Effector CD4-positive, alpha-beta T cell (primary cell): ENCODE measurements around the gene HBM.
"Not testable (repeated sequence)": the region's sequence is repeated elsewhere in the genome, so short reads cannot be mapped to it uniquely, and the experiment has no call there.

Experiments
- DNase-seq: peaks from one replicate; pipeline ENCODE4 v3.0.0-alpha.2; 2020

Gene HBM

DNA sequence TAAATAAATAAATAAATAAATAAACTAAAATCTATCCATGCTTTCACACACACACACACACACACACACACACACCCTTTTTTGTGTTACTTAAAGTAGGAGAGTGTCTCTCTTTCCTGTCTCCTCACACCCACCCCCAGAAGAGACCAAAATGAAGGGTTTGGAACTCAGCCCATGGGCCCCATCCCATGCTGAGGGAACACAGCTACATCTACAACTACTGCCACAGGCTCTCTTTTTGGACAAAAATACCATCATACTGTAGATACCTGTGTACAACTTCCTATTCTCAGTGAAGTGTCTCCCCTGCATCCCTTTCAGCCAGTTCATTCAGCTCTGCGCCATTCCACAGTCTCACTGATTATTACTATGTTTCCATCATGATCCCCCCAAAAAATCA is 5.0 kb downstream of the HBM start:
- DNase-seq, result no peak

DNA sequence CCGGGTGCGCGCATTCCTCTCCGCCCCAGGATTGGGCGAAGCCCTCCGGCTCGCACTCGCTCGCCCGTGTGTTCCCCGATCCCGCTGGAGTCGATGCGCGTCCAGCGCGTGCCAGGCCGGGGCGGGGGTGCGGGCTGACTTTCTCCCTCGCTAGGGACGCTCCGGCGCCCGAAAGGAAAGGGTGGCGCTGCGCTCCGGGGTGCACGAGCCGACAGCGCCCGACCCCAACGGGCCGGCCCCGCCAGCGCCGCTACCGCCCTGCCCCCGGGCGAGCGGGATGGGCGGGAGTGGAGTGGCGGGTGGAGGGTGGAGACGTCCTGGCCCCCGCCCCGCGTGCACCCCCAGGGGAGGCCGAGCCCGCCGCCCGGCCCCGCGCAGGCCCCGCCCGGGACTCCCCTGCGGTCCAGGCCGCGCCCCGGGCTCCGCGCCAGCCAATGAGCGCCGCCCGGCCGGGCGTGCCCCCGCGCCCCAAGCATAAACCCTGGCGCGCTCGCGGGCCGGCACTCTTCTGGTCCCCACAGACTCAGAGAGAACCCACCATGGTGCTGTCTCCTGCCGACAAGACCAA is 6.7 kb downstream of the HBM start, which contains the start of gene HBA2:
TSS of gene HBA2 (plus strand) at position 503 of the 568 bp plus-strand sequence. CDS start at position 540, 37 bp downstream.
- not testable (repeated sequence) for DNase-seq

DNA sequence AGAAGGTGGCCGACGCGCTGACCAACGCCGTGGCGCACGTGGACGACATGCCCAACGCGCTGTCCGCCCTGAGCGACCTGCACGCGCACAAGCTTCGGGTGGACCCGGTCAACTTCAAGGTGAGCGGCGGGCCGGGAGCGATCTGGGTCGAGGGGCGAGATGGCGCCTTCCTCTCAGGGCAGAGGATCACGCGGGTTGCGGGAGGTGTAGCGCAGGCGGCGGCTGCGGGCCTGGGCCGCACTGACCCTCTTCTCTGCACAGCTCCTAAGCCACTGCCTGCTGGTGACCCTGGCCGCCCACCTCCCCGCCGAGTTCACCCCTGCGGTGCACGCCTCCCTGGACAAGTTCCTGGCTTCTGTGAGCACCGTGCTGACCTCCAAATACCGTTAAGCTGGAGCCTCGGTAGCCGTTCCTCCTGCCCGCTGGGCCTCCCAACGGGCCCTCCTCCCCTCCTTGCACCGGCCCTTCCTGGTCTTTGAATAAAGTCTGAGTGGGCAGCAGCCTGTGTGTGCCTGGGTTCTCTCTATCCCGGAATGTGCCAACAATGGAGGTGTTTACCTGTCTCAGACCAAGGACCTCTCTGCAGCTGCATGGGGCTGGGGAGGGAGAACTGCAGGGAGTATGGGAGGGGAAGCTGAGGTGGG is 7.6 kb downstream of the HBM start:
- DNase-seq, result not testable (repeated sequence)

DNA sequence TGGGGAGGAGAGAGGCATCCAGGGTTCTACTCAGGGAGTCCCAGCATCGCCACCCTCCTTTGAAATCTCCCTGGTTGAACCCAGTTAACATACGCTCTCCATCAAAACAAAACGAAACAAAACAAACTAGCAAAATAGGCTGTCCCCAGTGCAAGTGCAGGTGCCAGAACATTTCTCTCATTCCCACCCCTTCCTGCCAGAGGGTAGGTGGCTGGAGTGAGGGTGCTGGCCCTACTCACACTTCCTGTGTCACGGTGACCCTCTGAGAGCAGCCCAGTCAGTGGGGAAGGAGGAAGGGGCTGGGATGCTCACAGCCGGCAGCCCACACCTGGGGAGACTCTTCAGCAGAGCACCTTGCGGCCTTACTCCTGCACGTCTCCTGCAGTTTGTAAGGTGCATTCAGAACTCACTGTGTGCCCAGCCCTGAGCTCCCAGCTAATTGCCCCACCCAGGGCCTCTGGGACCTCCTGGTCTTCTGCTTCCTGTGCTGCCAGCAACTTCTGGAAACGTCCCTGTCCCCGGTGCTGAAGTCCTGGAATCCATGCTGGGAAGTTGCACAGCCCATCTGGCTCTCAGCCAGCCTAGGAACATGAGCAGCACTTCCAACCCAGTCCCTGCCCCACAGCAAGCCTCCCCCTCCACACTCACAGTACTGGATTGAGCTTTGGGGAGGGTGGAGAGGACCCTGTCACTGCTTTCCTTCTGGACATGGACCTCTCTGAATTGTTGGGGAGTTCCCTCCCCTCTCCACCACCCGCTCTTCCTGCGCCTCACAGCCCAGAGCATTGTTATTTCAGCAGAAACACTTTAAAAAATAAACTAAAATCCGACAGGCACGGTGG is 8.4 kb downstream of the HBM start:
- DNase-seq, result not testable (repeated sequence)

DNA sequence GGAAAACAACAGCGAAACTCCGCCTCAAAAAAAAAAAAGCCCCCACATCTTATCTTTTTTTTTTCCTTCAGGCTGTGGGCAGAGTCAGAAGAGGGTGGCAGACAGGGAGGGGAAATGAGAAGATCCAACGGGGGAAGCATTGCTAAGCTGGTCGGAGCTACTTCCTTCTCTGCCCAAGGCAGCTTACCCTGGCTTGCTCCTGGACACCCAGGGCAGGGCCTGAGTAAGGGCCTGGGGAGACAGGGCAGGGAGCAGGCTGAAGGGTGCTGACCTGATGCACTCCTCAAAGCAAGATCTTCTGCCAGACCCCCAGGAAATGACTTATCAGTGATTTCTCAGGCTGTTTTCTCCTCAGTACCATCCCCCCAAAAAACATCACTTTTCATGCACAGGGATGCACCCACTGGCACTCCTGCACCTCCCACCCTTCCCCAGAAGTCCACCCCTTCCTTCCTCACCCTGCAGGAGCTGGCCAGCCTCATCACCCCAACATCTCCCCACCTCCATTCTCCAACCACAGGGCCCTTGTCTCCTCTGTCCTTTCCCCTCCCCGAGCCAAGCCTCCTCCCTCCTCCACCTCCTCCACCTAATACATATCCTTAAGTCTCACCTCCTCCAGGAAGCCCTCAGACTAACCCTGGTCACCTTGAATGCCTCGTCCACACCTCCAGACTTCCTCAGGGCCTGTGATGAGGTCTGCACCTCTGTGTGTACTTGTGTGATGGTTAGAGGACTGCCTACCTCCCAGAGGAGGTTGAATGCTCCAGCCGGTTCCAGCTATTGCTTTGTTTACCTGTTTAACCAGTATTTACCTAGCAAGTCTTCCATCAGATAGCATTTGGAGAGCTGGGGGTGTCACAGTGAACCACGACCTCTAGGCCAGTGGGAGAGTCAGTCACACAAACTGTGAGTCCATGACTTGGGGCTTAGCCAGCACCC is 9.5 kb downstream of the HBM start:
- DNase-seq, result no peak

DNA sequence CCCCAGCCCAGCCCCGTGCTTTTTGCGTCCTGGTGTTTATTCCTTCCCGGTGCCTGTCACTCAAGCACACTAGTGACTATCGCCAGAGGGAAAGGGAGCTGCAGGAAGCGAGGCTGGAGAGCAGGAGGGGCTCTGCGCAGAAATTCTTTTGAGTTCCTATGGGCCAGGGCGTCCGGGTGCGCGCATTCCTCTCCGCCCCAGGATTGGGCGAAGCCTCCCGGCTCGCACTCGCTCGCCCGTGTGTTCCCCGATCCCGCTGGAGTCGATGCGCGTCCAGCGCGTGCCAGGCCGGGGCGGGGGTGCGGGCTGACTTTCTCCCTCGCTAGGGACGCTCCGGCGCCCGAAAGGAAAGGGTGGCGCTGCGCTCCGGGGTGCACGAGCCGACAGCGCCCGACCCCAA is 10.2 kb downstream of the HBM start:
- DNase-seq, result not testable (repeated sequence)

DNA sequence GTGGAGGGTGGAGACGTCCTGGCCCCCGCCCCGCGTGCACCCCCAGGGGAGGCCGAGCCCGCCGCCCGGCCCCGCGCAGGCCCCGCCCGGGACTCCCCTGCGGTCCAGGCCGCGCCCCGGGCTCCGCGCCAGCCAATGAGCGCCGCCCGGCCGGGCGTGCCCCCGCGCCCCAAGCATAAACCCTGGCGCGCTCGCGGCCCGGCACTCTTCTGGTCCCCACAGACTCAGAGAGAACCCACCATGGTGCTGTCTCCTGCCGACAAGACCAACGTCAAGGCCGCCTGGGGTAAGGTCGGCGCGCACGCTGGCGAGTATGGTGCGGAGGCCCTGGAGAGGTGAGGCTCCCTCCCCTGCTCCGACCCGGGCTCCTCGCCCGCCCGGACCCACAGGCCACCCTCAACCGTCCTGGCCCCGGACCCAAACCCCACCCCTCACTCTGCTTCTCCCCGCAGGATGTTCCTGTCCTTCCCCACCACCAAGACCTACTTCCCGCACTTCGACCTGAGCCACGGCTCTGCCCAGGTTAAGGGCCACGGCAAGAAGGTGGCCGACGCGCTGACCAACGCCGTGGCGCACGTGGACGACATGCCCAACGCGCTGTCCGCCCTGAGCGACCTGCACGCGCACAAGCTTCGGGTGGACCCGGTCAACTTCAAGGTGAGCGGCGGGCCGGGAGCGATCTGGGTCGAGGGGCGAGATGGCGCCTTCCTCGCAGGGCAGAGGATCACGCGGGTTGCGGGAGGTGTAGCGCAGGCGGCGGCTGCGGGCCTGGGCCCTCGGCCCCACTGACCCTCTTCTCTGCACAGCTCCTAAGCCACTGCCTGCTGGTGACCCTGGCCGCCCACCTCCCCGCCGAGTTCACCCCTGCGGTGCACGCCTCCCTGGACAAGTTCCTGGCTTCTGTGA is 11.0 kb downstream of the HBM start, which contains the start of gene HBA1:
TSS of gene HBA1 (plus strand) at position 204 of the 906 bp plus-strand sequence. CDS start at position 241, 37 bp downstream.
- not testable (repeated sequence) for DNase-seq

DNA sequence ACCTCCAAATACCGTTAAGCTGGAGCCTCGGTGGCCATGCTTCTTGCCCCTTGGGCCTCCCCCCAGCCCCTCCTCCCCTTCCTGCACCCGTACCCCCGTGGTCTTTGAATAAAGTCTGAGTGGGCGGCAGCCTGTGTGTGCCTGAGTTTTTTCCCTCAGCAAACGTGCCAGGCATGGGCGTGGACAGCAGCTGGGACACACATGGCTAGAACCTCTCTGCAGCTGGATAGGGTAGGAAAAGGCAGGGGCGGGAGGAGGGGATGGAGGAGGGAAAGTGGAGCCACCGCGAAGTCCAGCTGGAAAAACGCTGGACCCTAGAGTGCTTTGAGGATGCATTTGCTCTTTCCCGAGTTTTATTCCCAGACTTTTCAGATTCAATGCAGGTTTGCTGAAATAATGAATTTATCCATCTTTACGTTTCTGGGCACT is 11.6 kb downstream of the HBM start:
- DNase-seq, result no peak

DNA sequence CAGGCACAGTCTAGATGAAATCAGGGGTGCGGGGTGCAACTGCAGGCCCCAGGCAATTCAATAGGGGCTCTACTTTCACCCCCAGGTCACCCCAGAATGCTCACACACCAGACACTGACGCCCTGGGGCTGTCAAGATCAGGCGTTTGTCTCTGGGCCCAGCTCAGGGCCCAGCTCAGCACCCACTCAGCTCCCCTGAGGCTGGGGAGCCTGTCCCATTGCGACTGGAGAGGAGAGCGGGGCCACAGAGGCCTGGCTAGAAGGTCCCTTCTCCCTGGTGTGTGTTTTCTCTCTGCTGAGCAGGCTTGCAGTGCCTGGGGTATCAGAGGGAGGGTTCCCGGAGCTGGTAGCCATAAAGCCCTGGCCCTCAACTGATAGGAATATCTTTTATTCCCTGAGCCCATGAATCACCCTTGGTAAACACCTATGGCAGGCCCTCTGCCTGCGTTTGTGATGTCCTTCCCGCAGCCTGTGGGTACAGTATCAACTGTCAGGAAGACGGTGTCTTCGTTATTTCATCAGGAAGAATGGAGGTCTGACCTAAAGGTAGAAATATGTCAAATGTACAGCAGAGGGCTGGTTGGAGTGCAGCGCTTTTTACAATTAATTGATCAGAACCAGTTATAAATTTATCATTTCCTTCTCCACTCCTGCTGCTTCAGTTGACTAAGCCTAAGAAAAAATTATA is 12.3 kb downstream of the HBM start:
- DNase-seq, result no peak

DNA sequence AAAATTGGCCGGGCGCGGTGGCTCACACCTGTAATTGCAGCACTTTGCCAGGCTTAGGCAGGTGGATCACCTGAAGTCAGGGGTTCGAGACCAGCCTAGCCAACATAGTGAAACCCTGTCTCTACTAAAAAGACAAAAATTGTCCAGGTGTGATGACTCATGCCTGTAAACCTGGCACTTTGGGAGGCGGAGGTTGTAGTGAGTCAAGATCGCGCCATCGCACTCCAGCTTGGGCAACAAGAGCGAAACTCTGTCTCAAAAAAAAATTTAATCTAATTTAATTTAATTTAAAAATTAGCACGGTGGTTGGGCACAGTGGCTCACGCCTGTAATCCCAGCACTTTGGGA is 12.9 kb downstream of the HBM start:
- DNase-seq, result no peak

DNA sequence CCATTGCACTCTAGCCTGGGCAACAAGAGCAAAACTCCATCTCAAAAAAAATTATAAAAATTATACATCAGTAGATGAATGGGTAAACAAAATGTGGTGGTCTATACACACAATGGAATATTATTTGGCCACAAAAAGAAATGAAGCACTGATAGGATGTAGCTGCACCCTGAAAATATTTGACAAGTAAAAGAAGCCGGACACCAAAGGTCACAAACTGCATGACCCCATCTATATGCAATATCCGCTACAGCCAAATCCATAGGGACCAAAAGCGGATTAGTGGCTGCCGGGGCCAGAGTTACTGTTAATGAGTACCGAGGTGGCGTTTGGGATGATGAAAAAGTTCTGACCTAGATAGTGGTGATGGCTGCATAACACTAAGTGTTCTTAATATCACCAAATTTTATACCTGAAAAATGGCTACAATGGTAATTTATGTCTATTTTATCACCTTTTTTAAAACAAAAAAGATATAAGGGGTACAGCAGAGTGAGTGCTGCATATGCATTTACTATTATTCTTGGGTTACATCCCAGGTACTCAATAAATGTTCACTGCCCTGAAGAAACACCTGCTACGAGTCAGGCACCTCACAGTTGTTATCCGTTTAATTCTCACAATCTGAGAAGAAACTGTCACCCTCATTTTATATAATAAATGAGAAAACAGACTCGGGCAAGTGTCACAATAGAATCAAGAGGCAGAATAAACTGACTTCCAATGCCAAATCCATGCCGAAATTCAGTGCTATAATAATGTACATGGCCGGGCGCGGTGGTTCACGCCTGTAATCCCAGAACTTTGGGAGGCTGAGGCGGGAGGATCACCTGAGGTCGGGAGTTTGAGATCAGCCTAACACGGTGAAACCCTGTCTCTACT is 13.7 kb downstream of the HBM start:
- no peak for DNase-seq

DNA sequence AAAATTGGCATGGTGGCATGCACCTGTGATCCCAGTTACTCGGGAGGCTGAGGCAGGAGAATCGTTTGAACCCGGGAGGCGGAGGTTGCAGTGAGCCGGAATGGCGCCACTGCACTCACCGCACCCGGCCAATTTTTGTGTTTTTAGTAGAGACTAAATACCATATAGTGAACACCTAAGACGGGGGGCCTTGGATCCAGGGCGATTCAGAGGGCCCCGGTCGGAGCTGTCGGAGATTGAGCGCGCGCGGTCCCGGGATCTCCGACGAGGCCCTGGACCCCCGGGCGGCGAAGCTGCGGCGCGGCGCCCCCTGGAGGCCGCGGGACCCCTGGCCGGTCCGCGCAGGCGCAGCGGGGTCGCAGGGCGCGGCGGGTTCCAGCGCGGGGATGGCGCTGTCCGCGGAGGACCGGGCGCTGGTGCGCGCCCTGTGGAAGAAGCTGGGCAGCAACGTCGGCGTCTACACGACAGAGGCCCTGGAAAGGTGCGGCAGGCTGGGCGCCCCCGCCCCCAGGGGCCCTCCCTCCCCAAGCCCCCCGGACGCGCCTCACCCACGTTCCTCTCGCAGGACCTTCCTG is 14.4 kb downstream of the HBM start, which contains the start of gene HBQ1:
TSS of gene HBQ1 (plus strand) at position 359 of the 575 bp plus-strand sequence. CDS start at position 387, 28 bp downstream.
- no peak for DNase-seq

DNA sequence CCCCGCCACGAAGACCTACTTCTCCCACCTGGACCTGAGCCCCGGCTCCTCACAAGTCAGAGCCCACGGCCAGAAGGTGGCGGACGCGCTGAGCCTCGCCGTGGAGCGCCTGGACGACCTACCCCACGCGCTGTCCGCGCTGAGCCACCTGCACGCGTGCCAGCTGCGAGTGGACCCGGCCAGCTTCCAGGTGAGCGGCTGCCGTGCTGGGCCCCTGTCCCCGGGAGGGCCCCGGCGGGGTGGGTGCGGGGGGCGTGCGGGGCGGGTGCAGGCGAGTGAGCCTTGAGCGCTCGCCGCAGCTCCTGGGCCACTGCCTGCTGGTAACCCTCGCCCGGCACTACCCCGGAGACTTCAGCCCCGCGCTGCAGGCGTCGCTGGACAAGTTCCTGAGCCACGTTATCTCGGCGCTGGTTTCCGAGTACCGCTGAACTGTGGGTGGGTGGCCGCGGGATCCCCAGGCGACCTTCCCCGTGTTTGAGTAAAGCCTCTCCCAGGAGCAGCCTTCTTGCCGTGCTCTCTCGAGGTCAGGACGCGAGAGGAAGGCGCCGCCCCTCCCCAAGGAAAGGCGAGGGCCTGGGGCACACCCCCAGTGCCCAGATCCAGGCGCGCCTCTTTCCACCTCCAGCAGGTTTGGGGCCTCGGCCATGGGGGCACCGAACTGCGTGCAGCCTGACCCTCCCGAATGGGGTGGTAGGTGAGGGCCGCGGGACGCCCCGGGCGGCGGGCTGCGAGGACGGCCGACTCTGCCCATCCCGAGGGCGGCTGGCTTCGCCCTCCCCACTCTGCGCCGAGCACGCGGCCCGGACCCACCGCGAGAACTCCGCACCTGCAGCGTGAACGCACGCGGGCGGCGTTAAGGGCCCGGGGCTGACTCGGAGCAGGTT is 15.1 kb downstream of the HBM start:
- DNase-seq, result peak; percentile 80

DNA sequence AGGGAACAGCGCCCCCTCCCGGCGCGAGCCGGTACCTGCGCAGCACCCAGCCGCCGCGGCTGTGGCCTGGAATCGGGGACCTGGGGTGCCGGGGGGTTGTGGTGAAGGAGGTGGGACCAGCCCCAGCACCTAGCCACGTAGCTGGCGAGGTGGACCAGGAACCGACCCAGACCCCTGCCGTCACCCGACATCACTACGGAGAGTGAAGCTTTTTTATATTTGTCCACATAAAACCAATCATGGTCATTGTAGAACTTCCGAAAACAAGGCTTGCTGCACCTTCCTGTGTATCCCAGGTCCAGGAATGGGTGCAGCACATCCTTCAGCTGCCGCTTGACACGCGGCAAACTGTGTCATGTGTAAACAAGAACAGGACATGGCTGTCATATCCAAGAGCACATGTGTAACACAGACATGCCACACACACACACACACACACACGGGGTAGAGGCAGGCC is 15.8 kb downstream of the HBM start:
- no peak for DNase-seq

DNA sequence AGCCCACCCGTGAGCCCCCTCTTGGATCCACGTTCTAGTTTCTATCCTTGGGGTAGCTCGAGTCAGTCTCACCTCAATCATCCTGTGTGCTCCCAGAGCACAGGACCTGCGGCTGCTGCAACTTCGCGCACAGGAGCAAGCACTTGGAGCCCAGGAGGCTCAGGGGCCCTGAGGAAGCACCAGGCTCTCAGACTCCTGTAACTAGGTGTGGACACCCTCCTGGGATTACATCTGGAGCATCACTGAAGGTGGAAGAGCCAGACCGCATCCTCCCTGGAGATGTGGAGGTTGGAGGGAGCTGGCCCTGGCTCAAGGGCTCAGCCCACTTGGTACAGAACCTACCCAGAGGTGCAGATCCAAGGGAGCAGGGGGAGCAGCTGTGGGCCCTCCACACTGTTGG is 17.2 kb downstream of the HBM start:
- no peak for DNase-seq

DNA sequence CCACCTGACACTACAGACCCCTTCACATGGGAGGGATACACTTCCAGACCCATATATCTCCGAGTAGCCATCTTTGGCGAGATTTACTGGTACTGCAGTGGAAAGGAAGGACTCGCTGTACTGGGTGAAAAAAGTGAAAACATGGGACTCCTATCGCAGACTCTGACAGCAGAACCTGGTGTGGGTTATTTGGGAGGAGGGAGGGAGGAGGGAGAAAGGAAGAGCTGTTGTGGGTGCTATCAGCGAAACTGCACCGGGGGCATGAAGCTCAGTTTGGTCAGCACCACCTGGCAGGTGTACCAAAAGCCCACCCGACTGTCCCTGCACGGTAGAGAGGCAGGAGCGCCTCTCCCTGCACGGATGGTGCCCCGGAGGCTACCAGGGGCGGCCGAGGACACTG is 19.4 kb downstream of the HBM start:
- no peak for DNase-seq

DNA sequence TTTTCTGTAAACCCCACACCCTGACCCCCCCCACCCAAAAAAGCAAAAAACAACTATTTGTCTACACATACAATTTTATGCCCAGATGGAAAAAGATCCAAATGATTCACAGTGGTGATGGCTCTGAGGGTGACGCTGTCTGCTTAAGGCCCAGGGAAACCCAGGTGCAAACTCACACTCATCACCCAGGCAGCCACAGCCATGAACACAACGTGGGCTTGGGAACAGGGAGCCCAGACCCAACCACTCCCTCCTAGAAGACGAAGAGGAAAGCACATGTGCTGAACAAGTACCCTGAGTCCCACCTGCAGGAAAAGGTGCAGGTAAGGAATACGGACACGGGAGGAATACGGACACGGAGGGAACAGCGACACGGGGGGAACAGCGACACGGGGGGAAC is 19.9 kb downstream of the HBM start:
- DNase-seq, result no peak

DNA sequence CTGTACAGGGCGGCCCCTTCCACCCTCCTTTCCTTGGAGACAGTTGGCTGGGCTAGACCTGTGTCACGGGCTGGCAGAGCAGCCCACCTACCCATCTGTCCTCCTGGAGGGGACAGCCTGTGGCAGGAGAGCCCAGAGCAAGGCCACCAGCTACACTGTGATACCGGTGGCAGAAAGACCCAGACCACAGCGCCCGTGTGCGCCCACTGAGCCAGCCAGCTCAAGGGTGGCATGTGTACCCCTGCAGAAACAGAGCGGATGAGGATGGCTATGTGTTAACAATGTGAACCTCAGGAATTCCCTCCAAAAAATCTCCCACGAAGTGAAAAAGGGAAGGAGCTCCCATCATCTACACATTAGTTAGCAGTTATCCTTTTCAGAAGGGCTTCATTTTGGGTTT is 21.6 kb downstream of the HBM start:
- no peak for DNase-seq
